ENCODE data around the gene TRH.
A peak's percentile ranks its signal among the peaks of the same experiment; 100 is the strongest.

Gene TRH, protein sequence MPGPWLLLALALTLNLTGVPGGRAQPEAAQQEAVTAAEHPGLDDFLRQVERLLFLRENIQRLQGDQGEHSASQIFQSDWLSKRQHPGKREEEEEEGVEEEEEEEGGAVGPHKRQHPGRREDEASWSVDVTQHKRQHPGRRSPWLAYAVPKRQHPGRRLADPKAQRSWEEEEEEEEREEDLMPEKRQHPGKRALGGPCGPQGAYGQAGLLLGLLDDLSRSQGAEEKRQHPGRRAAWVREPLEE

DNA sequence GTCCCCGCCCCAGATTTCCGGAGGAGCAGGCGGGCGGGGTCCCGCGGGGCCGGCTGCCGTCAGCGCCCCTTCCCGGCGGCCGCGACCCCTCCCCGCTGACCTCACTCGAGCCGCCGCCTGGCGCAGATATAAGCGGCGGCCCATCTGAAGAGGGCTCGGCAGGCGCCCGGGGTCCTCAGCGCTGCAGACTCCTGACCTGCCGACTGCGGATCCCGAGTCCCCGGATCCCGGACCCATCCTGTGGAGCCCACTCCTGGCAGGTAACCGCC is at the start of gene TRH:
TRH (plus strand) TSS at position 157 of the 269 bp plus-strand sequence. CDS start 1,097 bp downstream, outside the sequence.
- no peak for DNase-seq

DNA sequence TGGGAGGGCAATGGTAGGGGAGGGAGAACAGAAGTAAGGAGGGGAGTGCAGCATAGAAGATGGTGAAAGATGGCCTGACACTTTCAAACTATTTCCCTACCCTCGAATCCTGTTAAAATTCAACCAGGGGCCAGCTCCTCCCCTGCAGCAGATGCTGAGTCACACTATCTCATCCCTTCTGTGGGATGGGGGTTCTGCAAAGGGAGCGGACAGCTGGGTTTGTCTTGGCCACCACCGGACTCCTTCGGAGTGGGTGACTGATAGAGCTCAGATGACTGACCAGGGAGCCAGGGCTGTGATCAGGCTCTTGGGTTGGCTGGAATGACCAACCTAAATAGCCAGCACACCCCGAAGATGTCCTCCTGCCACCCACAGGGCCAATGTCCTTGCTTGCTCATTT is 47.4 kb upstream of the TRH start:
- DNase-seq, result no peak

DNA sequence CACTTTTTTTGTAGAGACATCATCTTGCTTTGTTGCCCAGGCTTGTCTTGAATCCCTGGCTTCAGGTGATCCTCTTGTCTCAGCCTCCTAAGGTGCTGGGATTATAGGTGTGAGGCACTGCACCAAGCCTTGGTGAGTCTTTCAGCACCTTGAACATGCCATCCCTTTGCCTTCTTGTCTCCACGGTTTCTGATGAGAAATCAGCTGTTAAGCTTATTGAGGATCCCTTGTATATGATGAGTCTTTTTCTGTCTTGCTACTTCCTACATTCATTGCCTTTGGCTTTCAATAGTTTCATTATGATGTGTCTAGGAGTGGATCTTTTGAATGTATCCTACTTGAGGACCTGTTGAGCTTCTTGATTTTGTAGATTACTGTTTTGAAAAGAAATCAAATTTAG is 45.1 kb upstream of the TRH start:
- DNase-seq, result no peak

DNA sequence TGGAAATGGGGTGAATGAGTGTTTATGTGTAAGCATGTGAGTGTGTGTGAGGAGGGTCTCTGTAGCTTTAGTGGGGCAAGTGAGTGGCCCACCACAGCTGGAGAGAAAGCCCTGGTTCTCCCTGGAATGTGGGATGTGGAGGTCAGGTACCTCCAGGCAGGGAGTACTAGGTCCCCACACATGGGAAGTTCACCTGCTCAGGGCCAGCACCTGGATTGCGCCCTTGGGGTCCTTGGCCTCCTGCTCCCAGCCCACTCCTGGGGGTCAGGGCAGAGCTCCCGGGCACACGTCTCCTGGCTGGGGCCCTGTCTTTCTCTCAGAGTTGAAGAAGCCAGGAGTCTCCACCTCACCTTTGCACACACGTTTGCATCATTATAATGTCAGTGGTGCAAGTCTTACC is 41.0 kb upstream of the TRH start:
- DNase-seq, result no peak

DNA sequence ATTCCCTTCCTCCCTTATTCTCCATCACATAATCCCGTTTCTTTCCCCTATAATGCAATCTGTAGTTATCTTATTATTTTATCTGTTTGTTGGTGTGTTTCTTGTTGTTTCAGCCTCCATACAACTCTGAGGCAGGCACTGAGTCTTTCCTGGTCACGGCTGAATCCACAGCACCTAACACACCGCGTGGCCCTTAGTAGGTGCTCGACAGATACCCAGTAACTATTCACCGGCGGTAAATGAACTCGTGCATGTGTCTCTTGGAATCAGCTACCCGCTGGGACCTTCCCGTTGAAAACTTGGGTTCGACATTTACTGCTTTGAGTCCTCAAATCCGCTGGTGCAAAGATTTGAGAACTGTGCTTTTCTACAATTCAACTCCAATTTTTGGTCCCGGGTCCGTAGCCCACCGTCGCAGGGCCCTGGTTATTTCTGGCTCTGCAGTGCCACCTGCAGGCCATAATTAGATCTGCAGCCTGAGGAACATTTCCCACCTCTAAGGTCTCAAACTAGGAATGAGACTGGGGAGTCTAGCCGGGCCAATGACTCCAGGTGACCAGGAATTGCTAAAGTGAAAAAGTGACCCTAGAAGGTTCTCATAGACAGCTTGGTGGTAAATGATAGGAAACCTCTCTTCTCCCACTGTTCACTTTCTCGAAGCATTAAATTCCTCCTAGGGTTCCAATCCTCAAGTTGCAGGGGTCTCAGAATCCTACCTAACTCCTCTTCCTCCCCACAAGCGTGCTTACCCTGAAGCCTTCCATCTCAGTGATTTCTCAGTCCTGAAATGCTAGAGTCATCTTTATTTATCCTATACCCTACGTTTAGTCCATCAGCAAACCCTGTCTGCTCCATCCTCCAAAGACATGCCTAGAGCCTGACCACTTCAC is 40.0 kb upstream of the TRH start:
- peak; percentile 10 for DNase-seq

DNA sequence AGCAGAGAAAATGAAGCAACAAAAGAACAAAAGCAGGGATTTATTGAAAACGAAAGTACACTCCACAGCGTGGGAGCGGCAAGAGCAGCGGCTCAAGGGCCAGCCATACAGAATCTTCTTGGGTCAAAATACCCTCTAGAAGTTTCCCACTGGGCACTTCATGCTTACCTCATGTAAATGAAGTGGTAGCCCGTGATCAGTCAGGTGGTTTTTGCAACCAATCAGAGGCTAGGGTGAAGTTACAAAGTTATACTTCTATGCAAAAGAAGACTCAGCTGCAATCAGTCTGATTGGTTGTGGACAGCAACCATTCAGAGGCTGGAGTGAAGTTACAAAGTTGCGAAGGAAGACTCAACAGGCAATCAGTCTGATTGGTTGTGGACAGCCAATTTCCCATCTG is 37.8 kb upstream of the TRH start:
- DNase-seq, result peak; percentile 40

DNA sequence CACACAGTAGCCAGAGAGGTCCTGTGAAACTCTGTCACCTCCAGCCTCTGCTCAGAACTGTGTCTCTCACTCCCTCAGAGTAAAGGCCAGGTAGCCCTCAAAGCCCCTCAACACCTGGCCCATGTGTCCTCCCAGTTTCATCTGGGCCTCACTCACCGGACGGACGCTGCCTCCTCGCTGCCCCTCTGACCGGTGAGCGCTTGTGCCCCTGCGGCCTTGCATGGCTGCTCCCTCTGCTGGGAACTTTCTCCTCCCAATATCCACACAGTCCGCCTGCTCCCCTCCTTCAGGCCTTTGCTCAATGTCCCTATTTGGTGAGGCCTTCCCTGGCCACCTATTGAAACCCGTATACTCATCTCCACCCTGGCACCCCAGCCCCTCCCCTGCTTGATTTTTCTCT is 36.8 kb upstream of the TRH start:
- DNase-seq, result no peak

DNA sequence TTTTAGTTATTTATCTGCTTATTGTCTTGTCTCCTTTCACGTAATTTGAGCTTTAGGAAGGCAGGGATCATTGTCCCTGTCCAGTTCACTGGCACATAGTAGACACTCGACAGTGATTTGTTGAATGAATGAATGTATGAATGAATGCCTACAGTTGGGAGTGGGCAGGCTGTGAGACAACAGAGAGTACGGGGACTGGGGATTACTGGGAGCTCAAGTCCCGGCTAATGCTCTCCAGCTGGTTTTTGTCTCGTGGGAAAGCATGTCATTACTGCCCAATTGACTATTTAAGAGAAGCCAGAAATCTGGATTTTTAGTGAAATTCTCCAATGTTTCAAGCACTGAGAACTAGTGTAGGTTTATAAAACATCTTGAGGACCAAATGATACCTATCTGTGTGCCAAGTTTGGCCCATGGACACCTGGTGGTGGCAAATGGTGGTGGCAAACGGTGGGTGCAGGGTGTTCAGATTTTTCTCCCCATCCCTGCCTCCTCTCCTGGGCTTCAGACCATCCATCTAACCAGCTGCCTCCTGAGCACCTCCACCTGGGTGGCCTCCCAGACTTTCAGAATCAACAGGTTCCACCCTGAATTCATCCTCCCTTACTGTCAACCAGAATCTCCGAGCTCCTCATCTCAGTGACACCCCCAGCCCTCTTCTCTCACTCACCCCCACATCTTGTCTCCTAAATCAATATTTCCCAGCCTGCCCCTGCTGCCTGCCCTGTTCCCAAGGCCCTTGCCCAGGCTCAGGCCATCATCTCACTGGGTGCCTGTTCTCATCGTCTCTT is 36.2 kb upstream of the TRH start:
- DNase-seq, result no peak

DNA sequence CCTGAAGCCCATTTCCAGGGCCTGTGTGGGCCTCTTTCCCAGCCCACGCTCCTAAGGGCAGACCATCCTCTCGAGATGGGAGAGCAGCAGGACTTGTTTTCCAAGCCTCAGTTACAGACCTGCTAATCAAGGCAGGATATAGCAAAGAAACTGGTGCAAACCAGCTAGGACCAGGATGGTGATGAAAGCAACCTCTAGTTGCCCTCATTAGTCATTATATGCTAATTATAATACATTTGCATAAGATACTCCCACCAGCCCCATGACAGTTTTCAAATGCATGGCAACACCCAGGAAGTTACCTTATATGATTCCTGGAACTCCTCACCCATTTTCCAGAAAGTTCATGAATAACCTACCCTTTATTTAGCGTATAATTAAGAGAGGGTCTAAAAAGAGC is 34.4 kb upstream of the TRH start:
- peak; percentile 5 for DNase-seq

DNA sequence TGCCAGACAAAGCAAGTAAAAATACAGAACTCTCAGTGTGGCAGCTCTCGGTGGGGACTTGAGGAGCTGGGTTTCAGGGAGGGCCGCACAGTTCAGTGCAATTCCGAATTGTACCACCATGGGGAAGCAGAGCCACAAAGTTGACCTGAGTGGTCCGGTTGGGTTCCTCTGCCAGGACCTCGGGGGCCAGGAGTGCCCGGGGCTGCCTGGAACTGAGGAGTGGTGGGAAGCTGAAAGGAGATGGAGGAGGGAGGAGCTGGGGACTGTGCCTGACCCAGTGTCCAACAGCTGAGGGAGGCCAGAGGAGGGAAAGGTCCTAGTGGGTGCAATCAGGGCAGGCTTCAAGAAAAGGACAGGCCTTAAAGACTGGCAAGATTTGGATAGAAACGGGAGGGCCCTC is 32.2 kb upstream of the TRH start:
- DNase-seq, result peak; percentile 39

DNA sequence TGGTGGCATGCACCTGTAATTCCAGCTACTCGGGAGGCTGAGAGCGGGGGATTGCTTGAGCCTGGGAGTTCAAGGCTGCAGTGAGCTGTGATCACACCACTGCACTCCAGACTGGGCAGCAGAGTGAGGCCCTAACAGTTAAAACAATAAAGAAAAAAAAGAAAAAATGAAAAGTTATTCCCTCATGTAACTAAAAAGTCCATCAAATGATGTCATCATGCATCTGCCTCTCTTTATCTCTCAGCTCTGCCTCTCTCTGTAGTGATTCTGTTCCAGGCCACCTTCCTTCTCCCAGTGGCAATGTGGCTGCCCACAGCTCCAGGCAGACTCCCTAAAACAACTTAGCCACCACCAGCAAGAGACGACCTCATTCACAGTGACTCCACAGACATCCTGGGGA is 31.5 kb upstream of the TRH start:
- DNase-seq, result no peak

DNA sequence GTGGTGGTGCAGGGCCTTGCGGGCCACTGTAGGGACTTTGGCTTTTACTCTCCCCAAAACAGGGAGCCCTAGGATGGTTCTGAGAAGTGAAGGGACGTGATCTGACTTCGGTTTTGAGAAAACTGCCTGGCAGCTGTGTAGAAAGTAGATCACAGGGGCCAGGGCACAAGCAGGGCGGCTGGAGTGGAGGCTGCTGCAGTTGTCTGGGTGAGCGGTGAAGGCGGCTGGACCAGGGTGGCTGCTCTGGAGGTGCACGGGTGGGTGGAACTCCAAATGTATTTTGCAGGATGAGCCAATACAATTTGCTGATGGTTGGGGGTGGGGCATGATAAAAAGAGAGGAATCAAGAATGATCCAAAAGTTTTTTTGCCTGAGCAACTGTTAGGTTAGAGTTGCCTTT is 29.8 kb upstream of the TRH start:
- no peak for DNase-seq

DNA sequence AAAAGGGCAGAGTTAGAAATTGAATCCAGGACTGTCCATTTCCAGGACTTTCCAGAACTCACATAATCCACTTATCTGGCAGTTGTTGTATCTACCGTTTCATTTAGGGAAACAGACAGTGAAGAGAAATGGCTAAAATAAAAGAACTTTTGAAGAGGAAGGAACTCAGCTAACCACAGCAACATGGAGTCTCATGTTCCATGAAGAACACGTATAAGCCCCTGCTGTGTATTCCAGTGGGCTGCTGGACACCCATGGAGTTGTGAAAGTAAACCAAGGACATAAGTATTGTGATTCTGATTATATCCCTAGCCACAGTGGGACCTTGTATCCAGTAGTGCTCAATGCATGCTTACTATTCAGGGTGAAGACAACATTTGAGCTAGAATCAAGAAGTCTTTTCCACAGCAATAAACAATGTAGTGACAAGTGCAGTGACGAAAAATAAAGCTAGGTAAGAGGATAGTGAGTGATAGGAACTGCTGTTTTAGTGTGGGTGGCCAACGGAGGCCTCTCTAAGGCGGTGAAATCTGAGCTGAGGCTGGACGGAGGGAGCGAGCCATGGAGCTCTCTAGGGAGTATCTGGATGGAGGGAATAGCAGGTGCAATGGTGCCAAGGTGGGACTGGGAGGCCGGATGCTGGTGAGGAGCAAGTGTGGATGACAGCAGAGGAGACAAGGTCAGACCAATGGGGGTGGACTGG is 26.8 kb upstream of the TRH start:
- no peak for DNase-seq

DNA sequence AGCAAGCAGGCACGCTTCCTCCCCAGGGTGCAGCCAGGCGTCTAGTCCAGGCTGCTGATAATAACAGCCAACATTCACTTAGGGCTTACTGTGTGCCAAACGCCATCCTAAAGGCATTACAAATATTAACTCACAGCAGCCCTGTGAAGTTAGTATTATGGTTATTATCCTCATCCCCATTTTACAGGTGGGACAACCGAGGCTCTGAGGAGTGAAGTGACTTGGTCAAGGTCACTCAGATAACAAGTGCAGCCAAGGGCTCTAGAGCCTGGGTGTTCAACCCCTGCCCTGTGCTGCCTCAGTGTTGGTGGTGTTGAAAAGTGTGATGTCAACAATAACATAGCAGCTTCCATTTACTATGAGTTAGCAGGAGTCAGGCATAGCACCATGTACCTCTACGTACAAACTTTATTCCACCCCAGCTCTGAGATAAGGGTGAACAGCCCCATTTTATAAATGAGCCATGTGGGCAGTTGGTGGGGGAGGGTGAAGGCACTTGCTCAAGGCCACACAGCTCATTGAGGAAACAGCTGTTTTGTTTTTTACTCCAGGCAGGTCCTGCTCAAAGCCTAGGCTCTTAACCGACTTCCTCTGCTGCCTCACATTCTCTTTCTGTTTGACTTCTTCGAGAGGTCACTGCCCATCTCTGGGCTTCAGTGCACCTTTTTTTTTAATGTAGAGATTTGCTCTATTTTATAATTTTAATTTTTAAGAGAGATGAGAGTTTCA is 24.0 kb upstream of the TRH start:
- no peak for DNase-seq

DNA sequence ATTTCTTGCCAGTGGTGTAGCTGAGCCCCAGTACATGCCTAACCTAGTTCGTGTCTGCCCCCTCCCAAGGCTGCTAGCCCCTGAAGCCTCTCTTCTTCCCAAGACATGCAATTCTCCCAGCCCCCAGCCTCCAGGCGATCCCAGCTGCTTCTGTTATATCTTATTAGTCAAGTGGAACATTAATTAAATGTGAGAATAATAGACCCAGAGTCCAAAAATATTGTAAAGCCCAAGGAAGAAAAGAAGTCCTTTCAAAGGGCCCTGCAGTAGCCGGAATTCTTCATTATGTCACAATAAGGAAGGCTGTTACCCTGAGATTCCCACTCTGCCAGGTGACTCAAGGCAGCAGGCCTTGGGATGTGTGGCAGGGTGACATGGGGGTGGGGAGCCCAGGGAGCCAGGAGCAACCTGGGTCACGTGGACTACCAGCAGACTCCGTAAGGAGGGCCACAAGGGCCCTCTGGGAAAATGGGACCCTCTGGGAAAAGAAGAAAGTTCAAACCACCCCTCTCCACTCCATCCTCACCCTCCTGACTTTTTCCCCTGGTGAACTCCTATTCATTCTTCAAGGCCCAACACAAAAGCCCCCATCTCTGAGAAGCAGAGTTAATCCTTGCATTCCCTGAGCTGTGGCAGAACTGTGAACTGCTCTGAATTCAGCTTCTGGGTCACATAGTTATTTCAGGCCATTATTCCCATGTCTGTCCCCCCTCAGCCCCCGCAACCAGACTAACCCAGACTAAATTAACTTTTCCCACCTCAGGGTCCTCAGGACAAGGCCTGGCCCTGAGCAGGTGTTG is 21.8 kb upstream of the TRH start:
- no peak for DNase-seq

DNA sequence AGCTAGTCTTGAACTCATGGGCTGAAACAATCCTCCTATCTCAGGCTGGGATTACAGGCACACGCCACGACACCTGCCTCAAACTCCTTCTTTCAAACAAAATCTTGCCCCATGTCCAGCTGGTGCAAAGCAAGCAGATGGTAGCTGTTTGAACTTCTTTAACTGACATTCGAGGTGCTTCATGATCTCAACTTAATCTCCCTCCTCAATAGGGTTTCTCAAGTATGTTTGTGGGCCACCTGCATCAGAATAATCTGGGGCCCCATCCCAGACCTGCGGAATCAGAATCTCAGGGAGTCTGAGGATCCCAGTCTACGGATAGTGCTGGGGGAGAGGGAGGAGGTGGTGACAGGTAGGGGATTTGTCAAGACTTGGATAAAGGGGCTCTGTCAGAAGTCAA is 20.9 kb upstream of the TRH start:
- no peak for DNase-seq

DNA sequence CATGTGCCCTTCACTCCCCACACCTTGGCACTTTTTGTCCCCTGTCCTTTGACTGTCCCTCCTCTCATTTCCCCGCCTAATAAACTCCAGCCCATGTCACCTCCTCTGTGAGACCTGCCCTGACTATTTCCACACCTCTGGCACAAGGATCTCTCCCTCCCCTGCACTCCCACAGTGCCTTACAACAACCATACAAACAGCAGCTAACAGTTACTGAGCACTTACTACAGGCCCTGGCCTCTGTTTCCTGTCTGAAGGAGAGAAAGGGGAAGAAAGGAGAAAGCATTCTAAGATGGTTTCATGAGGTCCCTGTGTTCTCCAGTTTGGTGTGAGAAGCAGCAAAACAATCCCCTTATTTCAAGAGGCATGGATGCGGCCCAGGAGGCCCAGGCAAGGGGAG is 20.0 kb upstream of the TRH start:
- DNase-seq, result no peak

DNA sequence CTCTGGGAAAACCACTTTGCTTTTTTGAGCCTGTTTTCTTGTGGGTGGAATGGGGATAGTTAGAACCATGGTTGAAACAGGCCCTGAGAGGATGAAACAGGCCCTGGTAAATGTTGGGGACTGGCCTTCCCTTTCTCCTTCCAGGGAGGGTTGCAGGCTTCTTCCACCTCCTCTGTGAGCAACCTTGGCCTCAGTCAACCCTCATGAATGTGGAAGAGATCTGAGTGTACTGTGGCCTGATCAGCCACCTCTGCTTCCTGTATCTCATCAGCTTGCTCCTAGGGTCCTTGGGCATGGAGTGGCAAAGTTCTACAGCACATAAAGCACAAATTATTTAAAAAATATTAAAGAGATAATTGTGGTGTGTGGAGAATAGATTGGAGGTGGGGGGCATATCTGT is 17.6 kb upstream of the TRH start:
- no peak for DNase-seq

DNA sequence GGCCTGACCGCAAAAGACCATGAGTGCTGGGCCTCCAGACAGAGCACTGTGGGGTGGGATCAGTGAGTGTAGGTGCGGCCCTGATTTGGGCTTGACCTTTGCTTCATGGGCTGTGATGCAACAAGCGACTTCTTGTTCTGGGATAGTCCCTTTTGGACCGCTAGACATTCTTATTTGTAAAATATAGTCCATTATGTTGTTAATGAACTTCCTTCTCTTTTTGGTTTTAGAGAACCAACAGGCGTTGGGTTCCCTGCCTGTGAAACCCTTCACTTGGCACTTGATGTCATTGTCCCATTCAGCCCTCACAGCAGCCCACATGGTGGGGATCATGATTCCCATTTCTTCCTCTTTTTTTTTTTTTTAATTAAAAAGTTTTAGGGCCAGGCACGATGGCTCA is 15.8 kb upstream of the TRH start:
- DNase-seq, result no peak

DNA sequence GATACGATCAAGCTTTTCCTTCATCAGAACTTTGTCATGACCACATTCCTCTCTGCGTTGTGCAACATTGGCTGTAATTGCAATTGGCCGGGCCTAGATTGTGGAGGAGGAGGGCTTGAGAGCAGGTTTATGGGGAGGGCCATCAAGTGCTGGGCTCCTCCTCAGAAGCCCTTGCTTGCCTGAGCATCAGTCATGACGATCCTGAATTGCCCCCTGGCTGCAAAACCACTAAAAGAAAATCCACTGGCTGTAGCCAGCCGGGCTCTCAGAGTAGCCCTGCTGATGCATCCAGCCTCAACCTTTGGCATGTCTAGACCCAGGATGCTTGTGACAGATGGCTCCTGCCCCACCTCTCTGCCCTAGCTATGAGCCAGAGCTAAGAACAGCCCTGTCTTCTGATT is 13.4 kb upstream of the TRH start:
- peak; percentile 6 for DNase-seq

DNA sequence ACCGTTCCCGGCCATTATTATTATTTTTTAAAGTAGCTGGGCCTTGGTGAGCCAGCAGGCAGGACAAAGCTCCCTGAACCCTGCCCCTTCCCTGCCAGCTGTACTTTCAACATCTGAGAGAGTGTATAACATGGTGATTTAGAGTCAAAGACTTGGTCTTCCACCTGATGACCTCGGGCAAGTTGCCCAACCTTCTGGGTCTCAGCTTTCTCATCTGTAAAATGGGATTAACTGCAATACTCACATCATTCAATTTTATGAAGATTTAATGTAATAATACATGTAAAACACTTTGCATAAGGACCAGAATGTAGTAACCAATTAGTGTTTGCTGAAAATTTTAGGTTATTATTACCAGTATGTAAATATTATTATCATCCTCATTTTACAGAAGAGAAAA is 11.9 kb upstream of the TRH start:
- DNase-seq, result no peak

DNA sequence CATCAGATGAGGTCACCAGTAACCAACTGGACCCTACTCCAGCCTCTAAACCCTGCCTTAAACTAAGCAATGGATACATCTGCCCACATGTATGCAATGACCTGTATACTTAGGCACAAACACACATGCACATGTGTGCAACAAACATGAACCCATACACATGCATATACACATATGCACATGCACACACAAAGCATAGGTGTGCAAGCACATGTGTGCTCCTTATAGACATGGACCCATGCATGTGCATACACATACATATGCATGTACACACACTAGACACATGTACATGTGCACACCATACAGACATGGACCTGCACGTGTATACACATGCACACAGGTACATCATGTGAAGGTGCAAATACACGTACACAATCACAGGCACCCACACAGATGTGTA is 8.6 kb upstream of the TRH start:
- no peak for DNase-seq

All from fibroblast of skin of right quadriceps (primary cell).